Measurements from ENCODE around the gene ECT2.

ECT2 gene

DNA sequence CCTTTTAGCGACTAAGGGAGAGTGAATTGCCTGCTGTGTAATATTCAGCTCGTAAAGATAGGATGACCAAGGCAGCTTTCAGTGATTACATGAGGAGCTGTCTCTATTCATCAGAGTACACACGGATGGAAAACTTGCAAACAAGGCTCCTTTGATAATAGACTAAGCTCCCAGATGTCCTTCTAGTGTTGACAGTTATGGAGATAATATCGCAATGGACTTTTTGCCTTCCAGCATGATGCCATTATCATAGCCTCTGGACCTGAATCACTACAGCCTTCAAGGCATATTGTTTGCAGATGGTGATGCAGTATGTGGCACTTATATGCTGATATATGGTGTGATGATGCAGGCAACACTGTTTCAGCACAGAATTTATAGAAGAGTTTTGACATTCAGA is 93.9 kb downstream of the ECT2 start:
- H3K4me3 ChIP-seq (replicated peaks; ENCODE audit: insufficient read depth, low read length) = no peak overlapping the region
- H3K27ac ChIP-seq (replicated peaks) = no peak overlapping the region
- no peaks in the 10 kb centered on the region for H3K27me3 ChIP-seq (ENCODE audit: insufficient read depth, poor library complexity, severe bottlenecking)
- TF ChIP-seq, protein P1, sequence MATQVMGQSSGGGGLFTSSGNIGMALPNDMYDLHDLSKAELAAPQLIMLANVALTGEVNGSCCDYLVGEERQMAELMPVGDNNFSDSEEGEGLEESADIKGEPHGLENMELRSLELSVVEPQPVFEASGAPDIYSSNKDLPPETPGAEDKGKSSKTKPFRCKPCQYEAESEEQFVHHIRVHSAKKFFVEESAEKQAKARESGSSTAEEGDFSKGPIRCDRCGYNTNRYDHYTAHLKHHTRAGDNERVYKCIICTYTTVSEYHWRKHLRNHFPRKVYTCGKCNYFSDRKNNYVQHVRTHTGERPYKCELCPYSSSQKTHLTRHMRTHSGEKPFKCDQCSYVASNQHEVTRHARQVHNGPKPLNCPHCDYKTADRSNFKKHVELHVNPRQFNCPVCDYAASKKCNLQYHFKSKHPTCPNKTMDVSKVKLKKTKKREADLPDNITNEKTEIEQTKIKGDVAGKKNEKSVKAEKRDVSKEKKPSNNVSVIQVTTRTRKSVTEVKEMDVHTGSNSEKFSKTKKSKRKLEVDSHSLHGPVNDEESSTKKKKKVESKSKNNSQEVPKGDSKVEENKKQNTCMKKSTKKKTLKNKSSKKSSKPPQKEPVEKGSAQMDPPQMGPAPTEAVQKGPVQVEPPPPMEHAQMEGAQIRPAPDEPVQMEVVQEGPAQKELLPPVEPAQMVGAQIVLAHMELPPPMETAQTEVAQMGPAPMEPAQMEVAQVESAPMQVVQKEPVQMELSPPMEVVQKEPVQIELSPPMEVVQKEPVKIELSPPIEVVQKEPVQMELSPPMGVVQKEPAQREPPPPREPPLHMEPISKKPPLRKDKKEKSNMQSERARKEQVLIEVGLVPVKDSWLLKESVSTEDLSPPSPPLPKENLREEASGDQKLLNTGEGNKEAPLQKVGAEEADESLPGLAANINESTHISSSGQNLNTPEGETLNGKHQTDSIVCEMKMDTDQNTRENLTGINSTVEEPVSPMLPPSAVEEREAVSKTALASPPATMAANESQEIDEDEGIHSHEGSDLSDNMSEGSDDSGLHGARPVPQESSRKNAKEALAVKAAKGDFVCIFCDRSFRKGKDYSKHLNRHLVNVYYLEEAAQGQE (IDR thresholded peaks at IDR 0.05; ENCODE audit: insufficient replicate concordance, low read depth) = no peak
- TF ChIP-seq SPI1 (IDR thresholded peaks at IDR 0.05; ENCODE audit: borderline replicate concordance, low read depth) (no peak), POLR2AphosphoS5 (IDR thresholded peaks at IDR 0.05; ENCODE audit: low read depth) (no peak), GABPA (IDR thresholded peaks at IDR 0.05; ENCODE audit: low read depth) (no peak)
- TF ChIP-seq, protein P2, sequence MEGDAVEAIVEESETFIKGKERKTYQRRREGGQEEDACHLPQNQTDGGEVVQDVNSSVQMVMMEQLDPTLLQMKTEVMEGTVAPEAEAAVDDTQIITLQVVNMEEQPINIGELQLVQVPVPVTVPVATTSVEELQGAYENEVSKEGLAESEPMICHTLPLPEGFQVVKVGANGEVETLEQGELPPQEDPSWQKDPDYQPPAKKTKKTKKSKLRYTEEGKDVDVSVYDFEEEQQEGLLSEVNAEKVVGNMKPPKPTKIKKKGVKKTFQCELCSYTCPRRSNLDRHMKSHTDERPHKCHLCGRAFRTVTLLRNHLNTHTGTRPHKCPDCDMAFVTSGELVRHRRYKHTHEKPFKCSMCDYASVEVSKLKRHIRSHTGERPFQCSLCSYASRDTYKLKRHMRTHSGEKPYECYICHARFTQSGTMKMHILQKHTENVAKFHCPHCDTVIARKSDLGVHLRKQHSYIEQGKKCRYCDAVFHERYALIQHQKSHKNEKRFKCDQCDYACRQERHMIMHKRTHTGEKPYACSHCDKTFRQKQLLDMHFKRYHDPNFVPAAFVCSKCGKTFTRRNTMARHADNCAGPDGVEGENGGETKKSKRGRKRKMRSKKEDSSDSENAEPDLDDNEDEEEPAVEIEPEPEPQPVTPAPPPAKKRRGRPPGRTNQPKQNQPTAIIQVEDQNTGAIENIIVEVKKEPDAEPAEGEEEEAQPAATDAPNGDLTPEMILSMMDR (IDR thresholded peaks at IDR 0.05; ENCODE audit: insufficient read depth, low read length) = no peak
- DNase-seq (ENCODE audit: low read depth in 1 of 2, low spot score in 1 of 2) = no peak

- TF ChIP-seq SPI1 (IDR thresholded peaks at IDR 0.05; ENCODE audit: borderline replicate concordance, low read depth) (peak; percentile 92), GABPA (IDR thresholded peaks at IDR 0.05; ENCODE audit: low read depth) (peak; percentile 70)
- TF ChIP-seq, protein P1 (IDR thresholded peaks at IDR 0.05; ENCODE audit: insufficient replicate concordance, low read depth) = no peak
- Histone ChIP-seq H3K27ac (replicated peaks) (peak overlapping the region; percentile 60), H3K4me3 (replicated peaks; ENCODE audit: insufficient read depth, low read length) (no peak overlapping the region), H3K27me3 (ENCODE audit: insufficient read depth, poor library complexity, severe bottlenecking) (no peaks in the 10 kb centered on the region)
- DNase-seq (ENCODE audit: low read depth in 1 of 2, low spot score in 1 of 2) = peak; percentile 65 to 80
Measured at GRCh38 chr3:172846103-172846561, 95.6 kb downstream of the ECT2 start.

DNA sequence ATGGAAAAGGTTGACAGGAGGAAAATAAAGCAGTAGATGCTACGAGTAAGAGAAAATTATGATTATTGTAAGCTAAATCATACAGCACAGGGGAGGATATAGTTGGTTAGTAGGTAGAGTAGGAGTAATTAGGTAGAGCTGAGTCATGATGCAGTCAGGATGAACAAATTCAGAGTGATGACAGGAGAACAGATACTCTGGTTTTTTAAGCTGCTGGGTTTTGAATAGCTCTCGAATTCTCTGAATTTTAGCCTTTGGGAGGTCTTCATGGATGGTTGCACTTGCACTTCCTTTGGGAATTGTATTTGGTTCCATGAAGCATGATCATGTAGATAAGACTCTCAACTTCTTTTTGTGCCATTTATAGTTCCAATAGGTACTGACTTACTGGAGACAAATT is 96.2 kb downstream of the ECT2 start:
- Histone ChIP-seq H3K27me3 (ENCODE audit: insufficient read depth, poor library complexity, severe bottlenecking) (no peaks in the 10 kb centered on the region), H3K27ac (replicated peaks) (peak overlapping the region; percentile 60)
- TF ChIP-seq POLR2AphosphoS5 (IDR thresholded peaks at IDR 0.05; ENCODE audit: low read depth) = no peak
- TF ChIP-seq, protein P2 (IDR thresholded peaks at IDR 0.05; ENCODE audit: insufficient read depth, low read length) = no peak
- TF ChIP-seq SPI1 (IDR thresholded peaks at IDR 0.05; ENCODE audit: borderline replicate concordance, low read depth) = no peak
- no peak for TF ChIP-seq GABPA (IDR thresholded peaks at IDR 0.05; ENCODE audit: low read depth)
- TF ChIP-seq, protein P1 (IDR thresholded peaks at IDR 0.05; ENCODE audit: insufficient replicate concordance, low read depth) = no peak

More for the DNA sequence above, 96.2 kb downstream of the ECT2 start:
- DNase-seq (ENCODE audit: low read depth in 1 of 2, low spot score in 1 of 2) = no peak
- no peak overlapping the region for H3K4me3 ChIP-seq (replicated peaks; ENCODE audit: insufficient read depth, low read length)
